ENCODE results near the gene SEZ6L.

SEZ6L gene

GRCh38 chr22:26418620-26419019 is 249.4 kb downstream of the SEZ6L start:
- no peak for DNase-seq (ENCODE audit: low read depth in 2 of 2)

DNA sequence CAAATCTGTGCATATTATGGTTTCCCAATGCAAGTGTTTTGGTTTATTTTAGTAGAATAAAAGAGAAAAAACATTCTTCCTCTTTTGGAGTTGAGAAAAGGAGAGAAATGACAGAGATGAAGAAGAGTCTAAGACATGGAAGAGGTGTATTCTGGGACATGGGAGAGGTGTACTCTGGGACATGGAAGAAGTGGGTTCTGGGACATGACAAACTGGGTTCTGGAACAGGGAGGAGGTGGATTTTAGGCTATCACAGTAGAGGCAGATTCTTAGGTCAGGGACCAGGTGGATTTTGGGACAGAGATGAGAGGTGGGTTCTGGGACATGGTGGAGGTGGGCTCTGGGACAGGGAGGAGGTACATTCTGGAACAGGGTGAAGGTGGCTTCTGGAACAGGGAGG is 257.7 kb downstream of the SEZ6L start:
- no peak for DNase-seq (ENCODE audit: low read depth in 2 of 2)

DNA sequence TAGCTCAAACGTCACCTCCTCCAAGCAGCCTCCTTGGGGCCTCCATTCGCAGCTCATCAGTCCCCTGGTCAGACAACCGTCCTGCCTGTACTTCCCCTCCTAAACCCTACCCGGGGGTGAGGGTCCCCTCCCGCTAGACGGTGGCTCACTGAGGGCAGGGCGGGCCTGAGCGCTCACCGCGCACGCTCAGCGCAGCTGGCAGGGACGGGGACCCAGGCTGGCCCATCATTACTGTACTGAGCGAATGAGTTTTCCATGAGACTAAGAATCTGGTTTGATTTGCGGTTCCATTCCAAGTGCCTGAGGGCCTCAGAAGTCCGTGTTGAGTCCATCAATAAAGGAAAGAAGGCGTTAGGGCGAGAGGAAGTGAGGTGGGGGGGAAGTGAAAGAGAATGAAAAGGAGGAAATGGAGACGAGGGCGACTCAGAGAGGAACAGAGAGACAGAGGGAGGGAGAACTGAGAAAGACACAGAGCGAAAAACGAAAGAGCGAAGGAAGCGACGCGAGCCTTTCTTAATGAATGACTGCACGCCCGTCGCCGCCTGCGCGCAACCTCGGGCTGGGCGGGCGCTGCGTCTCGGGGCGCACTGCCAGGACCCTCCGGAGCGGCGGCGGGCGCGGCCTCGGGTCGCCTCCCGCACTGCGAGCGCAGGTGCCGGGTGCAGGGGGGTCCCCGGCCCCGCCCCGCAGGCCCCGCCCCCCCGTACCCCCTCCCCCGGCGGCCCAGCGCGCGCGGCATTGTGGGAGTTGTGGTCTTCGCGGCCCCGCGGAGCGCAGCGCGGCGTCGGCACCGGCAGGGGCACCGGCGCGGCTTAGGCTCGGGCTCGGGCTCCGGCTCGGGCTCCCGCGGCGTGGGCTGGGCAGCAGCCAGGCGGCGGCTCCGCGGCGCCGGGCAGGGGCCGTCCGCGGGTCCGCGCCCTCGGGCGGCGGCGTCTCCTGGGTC is 259.5 kb downstream of the SEZ6L start, which contains the start of gene ASPHD2:
TSS of gene ASPHD2 (plus strand) at position 746 of the 943 bp plus-strand sequence. CDS start 4,356 bp downstream, outside the sequence.
- peak; percentile 47 to 60 for DNase-seq (ENCODE audit: low read depth in 2 of 2)

- DNase-seq (ENCODE audit: low read depth in 2 of 2): no peak
Observed at GRCh38 chr22:26429458-26430286, 260.4 kb downstream of the SEZ6L start.

DNA sequence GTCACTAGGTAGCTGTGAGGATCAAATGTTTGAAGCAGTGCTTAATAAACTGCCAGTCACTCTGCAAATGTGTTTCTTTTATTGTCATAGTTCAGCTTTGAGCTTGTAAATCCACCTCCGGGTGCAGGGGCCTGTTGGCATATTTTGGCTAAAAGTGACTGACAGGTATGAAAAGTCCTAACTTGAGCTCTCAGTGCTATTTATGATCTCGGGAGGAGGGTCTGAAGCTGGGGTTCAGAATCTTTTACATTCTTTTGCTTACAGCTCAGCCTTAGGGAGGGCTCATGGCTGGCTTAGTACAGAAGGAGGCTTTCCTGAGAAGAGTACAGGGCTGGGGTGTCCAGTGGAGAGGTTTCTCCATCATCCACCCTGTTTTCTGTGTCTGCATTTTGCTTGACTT is 261.3 kb downstream of the SEZ6L start:
- DNase-seq (ENCODE audit: low read depth in 2 of 2): no peak

DNA sequence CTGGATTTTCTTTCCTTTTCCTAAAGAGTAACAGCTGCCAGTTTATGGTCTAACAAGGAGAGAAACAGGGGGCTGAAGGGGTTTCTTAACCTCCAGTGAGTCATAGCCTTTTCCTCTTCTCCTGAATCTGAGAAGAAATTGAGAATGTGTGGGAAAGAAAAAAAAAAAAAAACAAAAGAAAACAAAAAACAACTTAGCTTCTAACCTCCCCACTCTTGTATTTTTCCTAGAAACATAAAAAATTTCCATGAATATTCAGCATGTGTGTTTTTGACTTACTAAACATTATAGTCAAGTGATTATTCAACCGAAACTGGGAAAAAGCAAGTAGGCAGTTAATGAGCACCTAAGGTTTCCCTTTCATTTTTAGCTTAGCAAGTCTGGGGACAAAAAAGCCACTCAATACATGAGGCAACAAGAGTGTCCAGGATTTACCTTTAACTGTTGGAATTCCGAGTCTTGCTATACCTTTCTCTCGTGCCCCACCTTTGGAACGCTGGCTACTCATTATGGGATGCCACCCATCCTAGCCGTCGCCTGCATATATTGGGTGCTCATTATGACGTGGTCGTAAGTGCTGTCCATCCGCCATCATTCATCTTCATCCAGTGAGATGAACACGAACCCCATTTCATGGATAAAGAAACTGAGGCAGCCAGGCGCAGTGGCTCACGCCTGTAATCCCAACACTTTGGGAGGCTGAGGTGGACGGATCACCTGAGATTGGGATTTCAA is 262.2 kb downstream of the SEZ6L start:
- DNase-seq (ENCODE audit: low read depth in 2 of 2): no peak

DNA sequence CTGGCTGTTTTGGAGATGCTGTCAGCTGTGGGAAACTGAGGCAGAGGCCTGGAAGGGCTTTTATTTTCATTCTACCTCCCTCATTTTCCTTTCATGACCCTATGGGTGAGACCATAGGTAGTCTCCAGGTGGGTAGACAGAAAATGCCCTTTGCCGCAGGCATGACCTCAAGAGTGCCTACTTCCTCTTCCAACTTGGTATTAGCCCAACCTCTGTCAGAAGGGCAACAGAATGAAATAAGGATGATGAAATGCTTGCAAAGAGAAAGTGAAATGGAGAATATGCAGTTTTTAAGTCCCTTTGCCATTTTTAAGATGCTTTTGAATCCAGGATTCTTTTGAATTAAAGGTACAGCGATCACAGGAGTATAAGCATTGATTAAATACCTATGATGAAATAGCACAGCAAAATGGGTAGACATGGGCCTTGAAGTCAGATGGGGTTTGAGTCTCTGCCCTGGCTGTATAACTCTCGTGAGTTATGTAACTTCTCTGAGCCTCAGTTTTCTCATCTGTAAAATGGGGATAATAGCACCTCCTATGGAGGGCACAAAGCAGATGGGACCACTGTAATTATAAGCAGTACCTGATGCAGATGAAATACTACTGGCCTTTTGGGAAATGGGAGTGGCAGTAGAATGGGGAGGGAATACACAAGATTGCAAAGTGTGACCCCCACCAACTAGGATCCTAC is 263.5 kb downstream of the SEZ6L start:
- no peak for DNase-seq (ENCODE audit: low read depth in 2 of 2)
